Epithelial cell of esophagus (primary cell): ENCODE results near the gene ERCC6L2.

Experiments used
- DNase-seq: peaks from one replicate; pipeline ENCODE4 v3.0.0; 2010; ENCODE audit warnings: low read depth
- H3K4me3 ChIP-seq: 2 replicates; pipeline ENCODE4 v1.5.1; 2011; ENCODE audit warnings: mild to moderate bottlenecking, low read length, control low read depth
- TF ChIP-seq, protein P1 (sequence below): IDR thresholded peaks from 2 replicates; pipeline ENCODE4 v1.5.1; 2011; ENCODE audit warnings: low read depth, mild to moderate bottlenecking, low read length, control low read depth, inconsistent platforms; ENCODE audit not compliant: insufficient read depth; ENCODE audit errors: missing control alignments

ERCC6L2 gene

GRCh38 chr9:95935861-95936578 lies 60.5 kb downstream of the ERCC6L2 start:
- TF ChIP-seq, protein P1, sequence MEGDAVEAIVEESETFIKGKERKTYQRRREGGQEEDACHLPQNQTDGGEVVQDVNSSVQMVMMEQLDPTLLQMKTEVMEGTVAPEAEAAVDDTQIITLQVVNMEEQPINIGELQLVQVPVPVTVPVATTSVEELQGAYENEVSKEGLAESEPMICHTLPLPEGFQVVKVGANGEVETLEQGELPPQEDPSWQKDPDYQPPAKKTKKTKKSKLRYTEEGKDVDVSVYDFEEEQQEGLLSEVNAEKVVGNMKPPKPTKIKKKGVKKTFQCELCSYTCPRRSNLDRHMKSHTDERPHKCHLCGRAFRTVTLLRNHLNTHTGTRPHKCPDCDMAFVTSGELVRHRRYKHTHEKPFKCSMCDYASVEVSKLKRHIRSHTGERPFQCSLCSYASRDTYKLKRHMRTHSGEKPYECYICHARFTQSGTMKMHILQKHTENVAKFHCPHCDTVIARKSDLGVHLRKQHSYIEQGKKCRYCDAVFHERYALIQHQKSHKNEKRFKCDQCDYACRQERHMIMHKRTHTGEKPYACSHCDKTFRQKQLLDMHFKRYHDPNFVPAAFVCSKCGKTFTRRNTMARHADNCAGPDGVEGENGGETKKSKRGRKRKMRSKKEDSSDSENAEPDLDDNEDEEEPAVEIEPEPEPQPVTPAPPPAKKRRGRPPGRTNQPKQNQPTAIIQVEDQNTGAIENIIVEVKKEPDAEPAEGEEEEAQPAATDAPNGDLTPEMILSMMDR, result no peak
- DNase-seq, result no peak
- no peak overlapping the region for H3K4me3 ChIP-seq

GRCh38 chr9:95936579-95937075 lies 61.1 kb downstream of the ERCC6L2 start:
- no peak for DNase-seq
- TF ChIP-seq, protein P1, result no peak
- H3K4me3 ChIP-seq, result no peak overlapping the region

- H3K4me3 ChIP-seq, result no peak overlapping the region
- TF ChIP-seq, protein P1, result no peak
- DNase-seq, result peak; percentile 80
Measured at GRCh38 chr9:95937131-95937530, 61.6 kb downstream of the ERCC6L2 start.

DNA sequence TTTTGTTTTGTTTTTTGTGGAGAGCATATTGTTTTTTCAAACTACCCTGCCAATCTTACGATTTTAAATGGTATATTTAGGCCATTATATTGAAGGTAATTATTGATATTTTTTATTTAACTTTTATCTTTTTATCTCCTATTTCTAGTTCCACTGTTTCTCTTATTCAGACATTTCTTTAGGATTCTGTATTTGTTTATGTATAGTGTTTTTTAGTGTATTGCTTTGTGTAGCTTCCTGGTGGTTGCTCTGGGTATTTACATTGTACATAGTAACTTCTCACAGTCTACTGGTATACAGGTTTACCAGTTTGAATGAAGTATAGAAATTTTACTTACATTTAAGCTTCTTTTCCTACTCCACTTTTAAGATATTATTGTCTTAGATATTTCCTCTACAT lies 63.2 kb downstream of the ERCC6L2 start:
- H3K4me3 ChIP-seq, result no peak overlapping the region
- DNase-seq, result no peak
- TF ChIP-seq, protein P1, result no peak

DNA sequence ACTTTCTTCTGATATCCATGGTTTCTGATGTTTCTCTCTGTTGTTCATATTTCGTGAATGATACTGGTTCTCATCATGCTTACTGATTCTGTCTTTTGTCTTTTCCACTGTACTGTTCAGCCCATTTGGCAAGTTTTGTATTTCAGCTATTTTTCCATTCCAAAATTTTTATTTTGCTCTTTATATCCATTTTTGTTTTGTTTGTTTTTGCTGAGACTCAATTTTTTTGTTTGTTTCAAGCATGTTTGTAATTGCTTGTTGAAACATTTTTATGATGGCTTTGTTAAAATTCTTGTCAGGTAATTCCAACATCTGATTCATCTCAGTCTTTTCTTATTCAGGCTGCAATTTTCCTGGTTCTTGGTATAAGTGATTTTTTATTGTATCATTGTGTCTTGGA lies 64.0 kb downstream of the ERCC6L2 start:
- TF ChIP-seq, protein P1, result no peak
- no peak for DNase-seq

GRCh38 chr9:95940265-95940664 lies 64.8 kb downstream of the ERCC6L2 start:
- TF ChIP-seq, protein P1, result no peak
- H3K4me3 ChIP-seq, result no peak overlapping the region
- DNase-seq, result no peak

More for the DNA sequence above, 64.0 kb downstream of the ERCC6L2 start:
- H3K4me3 ChIP-seq, result no peak overlapping the region

- DNase-seq, result no peak
- TF ChIP-seq, protein P1, result no peak
- no peak overlapping the region for H3K4me3 ChIP-seq
Measured at GRCh38 chr9:95942016-95942415, 66.5 kb downstream of the ERCC6L2 start.
